ENCODE results near the gene SP140L.

DNA sequence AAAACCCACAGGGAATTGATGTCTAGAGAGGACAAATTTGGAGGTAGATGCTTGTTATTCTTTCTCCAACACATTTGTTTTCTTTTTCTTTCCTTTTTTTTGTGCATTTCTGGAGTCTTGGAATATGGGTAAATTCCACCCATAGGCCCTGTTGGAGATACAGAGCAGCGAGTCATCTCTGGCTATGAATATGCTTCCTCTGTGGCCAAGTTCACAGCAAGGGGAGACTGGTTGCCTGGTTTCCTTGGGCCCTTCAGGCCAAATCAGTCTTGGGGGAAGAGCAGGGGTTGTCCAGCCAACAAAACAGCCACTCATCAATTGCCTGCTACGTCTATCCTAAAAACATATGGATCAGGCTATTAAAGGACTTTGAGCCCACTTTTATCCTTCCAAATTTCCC lies 116.5 kb downstream of the SP140L start:
- TF ChIP-seq, protein P1, sequence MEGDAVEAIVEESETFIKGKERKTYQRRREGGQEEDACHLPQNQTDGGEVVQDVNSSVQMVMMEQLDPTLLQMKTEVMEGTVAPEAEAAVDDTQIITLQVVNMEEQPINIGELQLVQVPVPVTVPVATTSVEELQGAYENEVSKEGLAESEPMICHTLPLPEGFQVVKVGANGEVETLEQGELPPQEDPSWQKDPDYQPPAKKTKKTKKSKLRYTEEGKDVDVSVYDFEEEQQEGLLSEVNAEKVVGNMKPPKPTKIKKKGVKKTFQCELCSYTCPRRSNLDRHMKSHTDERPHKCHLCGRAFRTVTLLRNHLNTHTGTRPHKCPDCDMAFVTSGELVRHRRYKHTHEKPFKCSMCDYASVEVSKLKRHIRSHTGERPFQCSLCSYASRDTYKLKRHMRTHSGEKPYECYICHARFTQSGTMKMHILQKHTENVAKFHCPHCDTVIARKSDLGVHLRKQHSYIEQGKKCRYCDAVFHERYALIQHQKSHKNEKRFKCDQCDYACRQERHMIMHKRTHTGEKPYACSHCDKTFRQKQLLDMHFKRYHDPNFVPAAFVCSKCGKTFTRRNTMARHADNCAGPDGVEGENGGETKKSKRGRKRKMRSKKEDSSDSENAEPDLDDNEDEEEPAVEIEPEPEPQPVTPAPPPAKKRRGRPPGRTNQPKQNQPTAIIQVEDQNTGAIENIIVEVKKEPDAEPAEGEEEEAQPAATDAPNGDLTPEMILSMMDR (IDR thresholded peaks at IDR 0.05 in 8 of 11, conservative IDR thresholded peaks at IDR 0.05 in 3 of 11), result no peak
- TF ChIP-seq POLR2A (IDR thresholded peaks at IDR 0.05) (no peak), POLR2AphosphoS5 (IDR thresholded peaks at IDR 0.05) (no peak)
